Trophoblast cell (in vitro differentiated cells and primary cell): Measurements from ENCODE around the gene SHE.

Experiments used
- DNase-seq, 2 donors: peaks; one replicate each; pipeline ENCODE4 v3.0.0-alpha.2; 2016
- H2AFZ ChIP-seq: 2 replicates; pipeline ENCODE4 v1.6.1; 2013; ENCODE audit warnings: low read length, moderate library complexity, mild to moderate bottlenecking; ENCODE audit not compliant: insufficient read depth, poor library complexity
- H2AK5ac ChIP-seq: 2 replicates; pipeline ENCODE4 v1.6.1; 2013; ENCODE audit warnings: mild to moderate bottlenecking, low read length
- H2BK120ac ChIP-seq: 2 replicates; pipeline ENCODE4 v1.6.1; 2013; ENCODE audit warnings: low read length, mild to moderate bottlenecking, moderate library complexity; ENCODE audit not compliant: insufficient read depth, poor library complexity
- H2BK12ac ChIP-seq: 2 replicates; pipeline ENCODE4 v1.6.1; 2013; ENCODE audit warnings: mild to moderate bottlenecking, low read length, moderate library complexity
- H2BK5ac ChIP-seq: 2 replicates; pipeline ENCODE4 v1.6.1; 2013; ENCODE audit warnings: low read length, low read depth, moderate library complexity, mild to moderate bottlenecking; ENCODE audit not compliant: poor library complexity
- H3K14ac ChIP-seq: 2 replicates; pipeline ENCODE4 v1.6.1; 2013; ENCODE audit warnings: mild to moderate bottlenecking, low read length
- H3K18ac ChIP-seq: 2 replicates; pipeline ENCODE4 v1.6.1; 2013; ENCODE audit warnings: mild to moderate bottlenecking, low read length
- H3K23ac ChIP-seq: 2 replicates; pipeline ENCODE4 v1.6.1; 2013; ENCODE audit warnings: low read length
- H3K27ac ChIP-seq: 2 replicates; pipeline ENCODE4 v1.5.1; 2013; ENCODE audit warnings: low read depth, mild to moderate bottlenecking, inconsistent platforms, low read length, moderate library complexity
- H3K27me3 ChIP-seq: 2 replicates; pipeline ENCODE4 v1.6.1; 2013; ENCODE audit warnings: inconsistent platforms, mild to moderate bottlenecking, low read length, moderate library complexity; ENCODE audit not compliant: insufficient read depth
- H3K36me3 ChIP-seq, 2 experiments: 1 replicate in 1 of 2; 2 replicates in 1 of 2; pipeline ENCODE4 v1.6.1; 2013; ENCODE audit warnings: low read length in 2 of 2, mild to moderate bottlenecking in 2 of 2, moderate library complexity in 1 of 2; ENCODE audit not compliant: insufficient read depth in 2 of 2, control insufficient read depth in 1 of 2
- H3K4ac ChIP-seq: 2 replicates; pipeline ENCODE4 v1.6.1; 2013; ENCODE audit warnings: low read depth, mild to moderate bottlenecking, low read length, moderate library complexity
- H3K4me1 ChIP-seq, 2 experiments: 1 replicate in 1 of 2; 2 replicates in 1 of 2; pipeline ENCODE4 v1.6.1; 2013; ENCODE audit warnings: low read length in 2 of 2, mild to moderate bottlenecking in 2 of 2, moderate library complexity in 1 of 2; ENCODE audit not compliant: insufficient read depth in 2 of 2, control insufficient read depth in 1 of 2
- H3K4me2 ChIP-seq: 2 replicates; pipeline ENCODE4 v1.6.1; 2013; ENCODE audit warnings: inconsistent platforms, mild to moderate bottlenecking, low read length, moderate library complexity
- H3K4me3 ChIP-seq: 2 replicates; pipeline ENCODE4 v1.5.1; 2013; ENCODE audit warnings: mild to moderate bottlenecking, low read depth, low read length, inconsistent platforms
- H3K79me1 ChIP-seq: one replicate; pipeline ENCODE4 v1.6.1; 2013; ENCODE audit warnings: low read length
- H3K79me2 ChIP-seq: 2 replicates; pipeline ENCODE4 v1.6.1; 2013; ENCODE audit warnings: low read length, mild to moderate bottlenecking; ENCODE audit not compliant: control insufficient read depth, insufficient read depth, poor library complexity
- H3K9ac ChIP-seq: 2 replicates; pipeline ENCODE4 v1.6.1; 2013; ENCODE audit warnings: mild to moderate bottlenecking, low read length
- H3K9me3 ChIP-seq: 2 replicates; pipeline ENCODE4 v1.6.1; 2013; ENCODE audit warnings: low read depth, mild to moderate bottlenecking, control low read depth, inconsistent platforms, low read length; ENCODE audit not compliant: insufficient read depth
- H4K12ac ChIP-seq: 2 replicates; pipeline ENCODE4 v1.6.1; 2013; ENCODE audit warnings: low read depth, mild to moderate bottlenecking, low read length, moderate library complexity
- H4K8ac ChIP-seq: 2 replicates; pipeline ENCODE4 v1.6.1; 2013; ENCODE audit warnings: low read depth, mild to moderate bottlenecking, low read length, moderate library complexity
- H4K91ac ChIP-seq: one replicate; pipeline ENCODE4 v1.6.1; 2013; ENCODE audit warnings: low read depth, mild to moderate bottlenecking, low read length, moderate library complexity
- WGBS: extraction: QIAGEN DNeasy Blood & Tissue Kit; methylation state at CpG from one replicate; pipeline ENCODE4 v1.1.7; 2013; ENCODE audit warnings: missing lambda C conversion rate; ENCODE audit not compliant: insufficient read length, insufficient coverage; ENCODE audit errors: extremely low coverage; 5-methylcytosine and 5-hydroxymethylcytosine counted together

SHE gene

GRCh38 chr1:154435599-154436200, 66.5 kb downstream of the SHE start:
- WGBS = no CpG with 5 or more reads among the region's 15 CpGs
- no peaks in the 10 kb centered on the region for H3K36me3 ChIP-seq
- no peak overlapping the region for H3K27ac ChIP-seq
- no peak overlapping the region for H3K18ac ChIP-seq
- no peak overlapping the region for H3K4ac ChIP-seq
- H3K79me2 ChIP-seq = no peaks in the 10 kb centered on the region
- H2AFZ ChIP-seq = no peak overlapping the region
- H3K9ac ChIP-seq = no peak overlapping the region
- no peak overlapping the region for H2BK5ac ChIP-seq
- H3K23ac ChIP-seq = no peak overlapping the region
- H3K4me2 ChIP-seq = no peak overlapping the region
- no peaks in the 10 kb centered on the region for H3K9me3 ChIP-seq
- H3K14ac ChIP-seq = no peak overlapping the region
- H4K91ac ChIP-seq = no peak overlapping the region
- H2BK12ac ChIP-seq = no peak overlapping the region
- no peak overlapping the region for H2AK5ac ChIP-seq
- peaks cover 8 to 14% of the 10 kb centered on the region in 2 experiments for H3K4me1 ChIP-seq
- no peak overlapping the region for H4K12ac ChIP-seq
- H3K4me3 ChIP-seq = no peak overlapping the region
- peaks cover 3% of the 10 kb centered on the region for H3K79me1 ChIP-seq
- H2BK120ac ChIP-seq = no peak overlapping the region
- H4K8ac ChIP-seq = no peak overlapping the region
- no peak for DNase-seq
- H3K27me3 ChIP-seq = no peaks in the 10 kb centered on the region

- Histone ChIP-seq H3K18ac (no peak overlapping the region), H4K8ac (no peak overlapping the region), H3K27me3 (no peaks in the 10 kb centered on the region), H2BK5ac (no peak overlapping the region), H3K4ac (no peak overlapping the region), H2BK12ac (no peak overlapping the region), H3K9ac (no peak overlapping the region), H4K91ac (no peak overlapping the region), H4K12ac (no peak overlapping the region), H3K79me1 (peaks cover 3% of the 10 kb centered on the region), H2AK5ac (no peak overlapping the region), H3K4me1 (peaks cover 8 to 14% of the 10 kb centered on the region in 2 experiments), H3K4me3 (no peak overlapping the region), H3K9me3 (no peaks in the 10 kb centered on the region), H3K23ac (no peak overlapping the region), H2AFZ (no peak overlapping the region), H2BK120ac (no peak overlapping the region), H3K36me3 (no peaks in the 10 kb centered on the region), H3K27ac (no peak overlapping the region), H3K4me2 (no peak overlapping the region), H3K79me2 (no peaks in the 10 kb centered on the region), H3K14ac (no peak overlapping the region)
- no CpG with 5 or more reads among the region's 18 CpGs for WGBS
- DNase-seq = peak in 1 of 2 donors; percentile 3
Observed at GRCh38 chr1:154434346-154435085, 67.7 kb downstream of the SHE start.

- H4K91ac ChIP-seq = no peak overlapping the region
- DNase-seq = peak; percentile 89 to 90
- no peaks in the 10 kb centered on the region for H3K36me3 ChIP-seq
- no peaks in the 10 kb centered on the region for H3K79me2 ChIP-seq
- H2AK5ac ChIP-seq = no peak overlapping the region
- H3K23ac ChIP-seq = no peak overlapping the region
- H3K79me1 ChIP-seq = peaks cover 3% of the 10 kb centered on the region
- no peak overlapping the region for H2AFZ ChIP-seq
- H3K4me1 ChIP-seq = peaks cover 8 to 14% of the 10 kb centered on the region in 2 experiments
- no peak overlapping the region for H3K4me3 ChIP-seq
- WGBS = no CpG with 5 or more reads among the region's 9 CpGs
- no peak overlapping the region for H2BK5ac ChIP-seq
- H3K27me3 ChIP-seq = no peaks in the 10 kb centered on the region
- no peak overlapping the region for H2BK12ac ChIP-seq
- H3K9me3 ChIP-seq = peaks cover 4% of the 10 kb centered on the region
- no peak overlapping the region for H3K18ac ChIP-seq
- no peak overlapping the region for H3K4ac ChIP-seq
- H3K4me2 ChIP-seq = no peak overlapping the region
- H2BK120ac ChIP-seq = no peak overlapping the region
- no peak overlapping the region for H3K14ac ChIP-seq
- no peak overlapping the region for H3K9ac ChIP-seq
- H4K12ac ChIP-seq = no peak overlapping the region
- H3K27ac ChIP-seq = no peak overlapping the region
- peak overlapping the region; percentile 33 for H4K8ac ChIP-seq
Observed at GRCh38 chr1:154433161-154433764, 68.9 kb downstream of the SHE start.

GRCh38 chr1:154431586-154432373, 70.4 kb downstream of the SHE start:
- Histone ChIP-seq H2AK5ac (peak overlapping the region; percentile 14), H3K27ac (no peak overlapping the region), H4K91ac (no peak overlapping the region), H3K4ac (no peak overlapping the region), H2AFZ (no peak overlapping the region), H3K9ac (no peak overlapping the region), H4K8ac (no peak overlapping the region), H3K4me2 (no peak overlapping the region), H2BK5ac (no peak overlapping the region), H3K9me3 (peaks cover 4% of the 10 kb centered on the region), H4K12ac (no peak overlapping the region), H2BK12ac (no peak overlapping the region), H2BK120ac (no peak overlapping the region), H3K4me1 (peaks cover 8 to 14% of the 10 kb centered on the region in 2 experiments), H3K4me3 (no peak overlapping the region), H3K14ac (no peak overlapping the region), H3K79me1 (peaks cover 3% of the 10 kb centered on the region), H3K79me2 (no peaks in the 10 kb centered on the region), H3K36me3 (no peaks in the 10 kb centered on the region), H3K23ac (no peak overlapping the region), H3K18ac (no peak overlapping the region), H3K27me3 (no peaks in the 10 kb centered on the region)
- peak; percentile 97 for DNase-seq
- WGBS = no CpG with 5 or more reads among the region's 10 CpGs
